Activated T-helper 2 cell treated with anti-CD3 and anti-CD28 coated beads, Interferon-gamma antibody, Interleukin-2, Interleukin-4, amounts not matched to agents 10 μg/mL and 5 μg/mL and 100 μg/mL, durations not matched to agents 14 hours and 24 hours and 36 hours (primary cell): ENCODE results near the gene TMEM101. TPM values are rescaled to one million over a fixed set of nuclear protein-coding genes. Genes with fewer than 3 reads are reported as not detected.

Experiments
- DNase-seq: peaks from one replicate; pipeline ENCODE4 v3.0.0; 2021; ENCODE audit warnings: low spot score
- H3K27ac Mint-ChIP-seq: one replicate; pipeline ENCODE4 v1.8.0; 2021; ENCODE audit warnings: mixed read lengths
- H3K27me3 Mint-ChIP-seq: one replicate; pipeline ENCODE4 v1.8.0; 2021; ENCODE audit warnings: low read depth, mixed read lengths
- H3K36me3 Mint-ChIP-seq: one replicate; pipeline ENCODE4 v1.8.0; 2021; ENCODE audit warnings: low read depth, mixed read lengths
- H3K4me1 Mint-ChIP-seq: one replicate; pipeline ENCODE4 v1.8.0; 2021; ENCODE audit warnings: low read depth, mixed read lengths
- H3K4me3 Mint-ChIP-seq: one replicate; pipeline ENCODE4 v1.8.0; 2021; ENCODE audit warnings: low read depth, mild to moderate bottlenecking, moderate library complexity, mixed read lengths
- H3K9me3 Mint-ChIP-seq: one replicate; pipeline ENCODE4 v1.8.0; 2021; ENCODE audit warnings: mixed read lengths
- intact Hi-C: fragments of 100-400 bp; cut with micrococcal nuclease; formaldehyde crosslinking; loops from one replicate; pipeline ENCODE4 v1.15.1; 2023
- total RNA-seq: library from RNA; stranded (reverse); gene quantifications from 2 replicates; pipeline ENCODE4 v1.2.3, GENCODE V29; 2022

TMEM101 gene
- total RNA-seq, 1 donor from 2014 or later: 29.5 TPM

DNA sequence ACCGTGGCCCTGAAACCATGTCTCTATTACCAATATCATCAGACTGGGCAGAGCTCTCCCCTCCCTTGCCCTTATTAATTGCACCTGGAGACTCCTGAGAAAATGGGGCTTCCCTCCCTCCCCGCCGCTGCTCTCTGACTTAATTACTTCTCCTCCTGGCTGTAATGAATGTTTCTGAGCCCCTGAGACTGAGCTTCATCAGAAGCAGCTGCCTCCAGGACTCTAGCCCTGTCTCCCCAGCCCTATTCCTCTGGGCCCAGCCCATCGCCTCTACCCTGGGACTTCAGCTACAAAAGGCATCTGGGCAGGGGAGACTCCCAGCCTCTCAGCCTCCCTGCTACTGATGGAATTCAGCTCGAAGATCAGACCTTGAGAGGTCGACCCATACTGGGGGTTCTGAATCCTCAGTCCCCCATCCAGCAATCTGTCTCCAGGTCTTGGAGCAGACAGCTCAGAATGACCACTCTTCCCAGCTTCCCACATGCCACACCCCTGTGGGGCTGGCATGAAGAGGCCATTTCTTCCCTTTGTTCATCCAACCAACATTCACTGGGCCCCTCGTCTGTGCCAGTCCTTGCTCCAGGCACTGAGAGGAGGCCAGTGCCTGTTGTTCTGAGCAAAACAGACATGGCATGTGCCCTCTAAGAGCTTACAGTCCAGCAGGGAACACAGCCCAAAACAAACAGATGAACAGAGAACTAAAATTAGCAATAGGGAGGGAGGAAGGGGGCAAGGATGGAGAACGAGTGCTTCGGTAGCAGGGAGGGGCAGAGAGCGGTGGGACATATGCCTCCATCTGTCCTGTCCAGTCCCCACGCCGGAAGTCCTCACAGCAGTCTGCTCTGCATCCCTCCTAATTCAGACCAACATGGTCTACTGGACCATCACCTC, 27.4 kb downstream of the TMEM101 start:
- intact Hi-C loops: no loop called here
- no peak for DNase-seq
- H3K4me1 Mint-ChIP-seq: peaks cover 1% of the 10 kb centered on the region
- no peaks in the 10 kb centered on the region for H3K36me3 Mint-ChIP-seq
- no peak overlapping the region for H3K4me3 Mint-ChIP-seq
- peaks cover 49% of the 10 kb centered on the region for H3K27me3 Mint-ChIP-seq
- no peak overlapping the region for H3K27ac Mint-ChIP-seq
- no peaks in the 10 kb centered on the region for H3K9me3 Mint-ChIP-seq

DNA sequence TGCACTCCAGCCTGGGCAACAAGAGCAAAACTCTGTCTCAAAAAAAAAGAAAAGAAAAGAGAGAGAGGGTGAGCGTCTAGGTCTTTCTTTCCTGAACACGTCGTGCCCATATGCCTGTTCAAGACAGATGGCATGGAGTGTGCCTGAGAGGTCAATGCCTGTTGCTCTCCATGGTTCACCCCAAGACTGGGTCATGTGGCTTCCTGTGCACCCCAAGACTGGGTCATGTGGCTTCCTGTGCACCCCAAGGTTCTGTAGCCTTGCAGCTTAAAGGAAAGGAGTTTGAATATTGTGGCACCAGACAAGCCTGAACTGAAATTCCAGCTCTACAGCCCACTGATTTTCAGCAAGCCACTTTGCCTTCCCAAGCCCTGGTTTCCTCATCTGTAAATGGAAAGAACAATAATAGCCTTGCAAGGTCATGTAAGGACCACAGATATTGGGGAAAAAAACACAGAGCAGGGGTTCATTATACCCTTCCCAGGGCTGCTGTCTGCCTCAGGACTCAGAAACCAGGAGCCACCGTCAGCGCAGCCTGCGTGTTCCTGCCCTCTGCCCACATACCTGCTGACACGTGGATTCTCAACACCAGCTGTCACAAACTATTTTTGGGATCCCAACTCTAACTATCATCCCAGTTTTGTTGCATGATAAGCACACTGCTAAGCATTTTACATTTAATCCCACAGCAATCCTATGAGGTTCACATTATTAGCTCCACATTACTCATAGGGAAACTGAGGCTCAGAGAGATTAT, 28.4 kb downstream of the TMEM101 start:
- H3K27ac Mint-ChIP-seq: no peak overlapping the region

DNA sequence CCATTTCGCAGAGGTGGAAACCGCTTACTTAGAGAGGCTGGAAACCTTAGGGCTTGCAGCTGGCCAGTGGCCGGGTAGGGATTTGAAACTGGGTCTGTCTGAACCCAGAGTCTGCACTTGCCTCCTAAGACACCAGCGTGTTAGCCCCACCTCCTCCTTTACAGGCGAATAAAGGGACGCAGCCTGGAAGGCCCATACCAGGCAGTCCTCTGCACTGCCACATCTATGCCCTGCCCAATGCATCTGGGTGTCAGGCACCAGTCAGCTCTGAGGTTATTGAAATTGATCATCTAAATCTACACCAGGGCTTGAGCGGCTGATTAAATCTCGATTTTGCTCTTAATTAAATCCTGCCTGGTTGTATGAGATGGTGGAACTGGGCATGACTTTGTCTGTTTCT, 30.2 kb downstream of the TMEM101 start:
- H3K36me3 Mint-ChIP-seq: no peaks in the 10 kb centered on the region
- intact Hi-C loops: no loop called here
- peaks cover 68% of the 10 kb centered on the region for H3K27me3 Mint-ChIP-seq
- H3K9me3 Mint-ChIP-seq: no peaks in the 10 kb centered on the region
- H3K27ac Mint-ChIP-seq: no peak overlapping the region
- no peak overlapping the region for H3K4me3 Mint-ChIP-seq
- H3K4me1 Mint-ChIP-seq: peaks cover 1% of the 10 kb centered on the region
- DNase-seq: no peak

More for the DNA sequence above, 28.4 kb downstream of the TMEM101 start:
- peaks cover 57% of the 10 kb centered on the region for H3K27me3 Mint-ChIP-seq
- no peaks in the 10 kb centered on the region for H3K9me3 Mint-ChIP-seq
- intact Hi-C loops: no loop called here
- H3K4me1 Mint-ChIP-seq: peaks cover 1% of the 10 kb centered on the region
- no peaks in the 10 kb centered on the region for H3K36me3 Mint-ChIP-seq
- no peak overlapping the region for H3K4me3 Mint-ChIP-seq
- DNase-seq: no peak

DNA sequence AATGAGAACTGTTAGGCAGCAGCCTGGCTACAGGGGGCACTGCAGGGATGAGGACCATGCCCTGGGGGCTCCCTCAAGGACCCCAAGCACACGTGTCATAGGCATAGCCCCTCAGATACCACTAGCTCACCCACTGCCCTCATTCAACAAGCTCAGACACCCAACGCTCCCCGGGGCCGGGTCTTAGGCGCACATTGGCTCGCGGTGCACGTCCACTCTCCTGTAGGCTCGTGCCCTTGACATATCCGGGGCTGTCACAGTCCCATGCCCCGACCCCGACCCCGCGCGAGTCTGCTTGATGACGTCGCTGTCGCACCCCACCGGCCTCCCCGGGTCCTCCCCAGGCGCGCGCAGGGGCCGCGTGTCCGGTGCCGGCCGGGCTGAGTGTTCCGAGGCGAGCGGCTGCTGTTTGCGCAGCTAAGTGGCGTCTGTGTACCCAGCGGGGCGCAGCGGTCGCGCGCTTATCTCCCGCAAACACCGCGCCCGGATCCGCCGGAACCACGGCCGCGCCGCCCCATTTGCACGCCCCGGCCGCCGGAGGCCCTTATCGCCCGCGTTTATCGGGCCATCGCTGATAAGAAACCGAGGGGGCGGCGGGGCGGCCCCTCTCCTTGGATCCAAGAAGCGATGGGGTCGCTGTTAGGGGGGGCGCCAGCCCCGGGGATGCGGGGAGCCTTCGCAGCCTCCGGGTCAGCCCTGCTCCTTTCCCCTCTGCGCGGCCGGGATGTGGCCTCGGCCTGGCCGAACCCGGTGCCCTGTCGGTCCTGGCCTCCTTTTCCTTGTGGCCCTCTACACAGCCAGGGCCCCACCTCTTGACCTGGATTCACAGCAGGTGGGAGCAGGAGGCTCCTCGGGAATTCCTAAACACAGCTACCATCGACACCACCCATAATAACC, 31.0 kb downstream of the TMEM101 start:
- peaks cover 1% of the 10 kb centered on the region for H3K4me1 Mint-ChIP-seq
- DNase-seq: no peak
- no peak overlapping the region for H3K4me3 Mint-ChIP-seq

DNA sequence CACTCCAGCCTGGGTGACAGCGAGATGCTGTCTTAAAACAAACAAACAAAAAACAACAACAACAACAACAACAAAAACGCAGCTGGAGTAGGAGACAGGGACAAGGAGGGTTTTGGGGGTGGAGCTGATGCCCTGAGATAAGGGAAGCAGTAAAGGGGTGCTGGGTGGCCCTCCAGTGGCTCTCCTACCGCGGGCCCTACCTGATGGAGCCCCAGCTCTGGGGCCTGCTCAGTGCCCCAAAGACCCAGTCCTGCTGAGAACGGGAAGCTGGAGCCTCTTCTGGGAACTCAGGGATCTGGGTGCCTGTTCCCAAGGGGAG, 31.6 kb downstream of the TMEM101 start:
- no peak overlapping the region for H3K4me3 Mint-ChIP-seq

More for the DNA sequence above, 31.0 kb downstream of the TMEM101 start:
- peaks cover 68% of the 10 kb centered on the region for H3K27me3 Mint-ChIP-seq
- H3K36me3 Mint-ChIP-seq: no peaks in the 10 kb centered on the region
- intact Hi-C loops: no loop called here
- no peak overlapping the region for H3K27ac Mint-ChIP-seq
- H3K9me3 Mint-ChIP-seq: no peaks in the 10 kb centered on the region

DNA sequence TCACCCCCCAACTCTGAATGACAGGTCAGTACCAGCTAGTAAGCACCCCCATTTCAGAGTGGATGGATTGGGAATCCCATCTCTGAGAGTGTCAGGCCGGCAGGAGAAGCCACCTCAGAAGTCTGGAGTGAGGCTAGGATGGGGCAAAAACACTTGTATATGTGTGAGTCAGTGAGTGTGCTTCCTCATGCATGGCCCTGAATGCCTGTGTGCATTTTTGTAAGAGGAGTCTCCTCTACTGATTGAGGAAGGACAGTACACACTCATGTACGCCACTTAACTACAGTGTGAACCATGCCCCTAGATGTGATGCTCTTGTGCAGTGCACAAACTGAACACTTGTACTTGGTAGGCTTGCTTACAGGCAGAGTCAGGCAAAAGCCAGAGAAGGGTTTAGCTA, 32.6 kb downstream of the TMEM101 start:
- H3K27me3 Mint-ChIP-seq: peaks cover 56% of the 10 kb centered on the region
- H3K27ac Mint-ChIP-seq: no peak overlapping the region
- H3K4me1 Mint-ChIP-seq: peaks cover 1% of the 10 kb centered on the region
- H3K36me3 Mint-ChIP-seq: no peaks in the 10 kb centered on the region
- H3K9me3 Mint-ChIP-seq: no peaks in the 10 kb centered on the region
- intact Hi-C loops: no loop called here
- no peak for DNase-seq
- no peak overlapping the region for H3K4me3 Mint-ChIP-seq

More for the DNA sequence above, 31.6 kb downstream of the TMEM101 start:
- Mint-ChIP-seq H3K27me3 (peaks cover 63% of the 10 kb centered on the region), H3K27ac (no peak overlapping the region), H3K36me3 (no peaks in the 10 kb centered on the region), H3K4me1 (peaks cover 1% of the 10 kb centered on the region), H3K9me3 (no peaks in the 10 kb centered on the region)
- no peak for DNase-seq
- intact Hi-C loops: no loop called here

DNA sequence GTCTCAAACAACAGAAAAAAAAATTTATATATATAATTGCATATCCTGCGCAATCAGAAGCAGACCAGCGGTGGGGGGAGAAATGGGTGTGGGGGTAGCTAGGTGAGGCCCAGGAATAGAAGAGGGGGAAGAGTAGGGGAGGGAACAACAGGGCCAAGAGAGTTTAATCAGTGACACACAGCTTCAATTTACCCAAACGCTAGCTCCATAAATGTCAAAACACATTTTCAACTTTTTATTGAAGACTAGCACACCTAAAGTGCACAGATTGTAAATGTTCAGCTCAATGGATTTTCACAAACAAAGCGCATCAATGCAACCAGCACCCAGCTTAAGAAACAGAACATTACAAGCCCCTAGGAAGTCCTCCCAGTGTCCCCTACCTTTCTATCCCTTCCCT, 35.1 kb downstream of the TMEM101 start:
- intact Hi-C loops: no loop called here
- Mint-ChIP-seq H3K9me3 (no peaks in the 10 kb centered on the region), H3K27ac (no peak overlapping the region), H3K27me3 (peaks cover 36% of the 10 kb centered on the region), H3K36me3 (no peaks in the 10 kb centered on the region), H3K4me3 (no peak overlapping the region), H3K4me1 (peaks cover 1% of the 10 kb centered on the region)
- DNase-seq: no peak

DNA sequence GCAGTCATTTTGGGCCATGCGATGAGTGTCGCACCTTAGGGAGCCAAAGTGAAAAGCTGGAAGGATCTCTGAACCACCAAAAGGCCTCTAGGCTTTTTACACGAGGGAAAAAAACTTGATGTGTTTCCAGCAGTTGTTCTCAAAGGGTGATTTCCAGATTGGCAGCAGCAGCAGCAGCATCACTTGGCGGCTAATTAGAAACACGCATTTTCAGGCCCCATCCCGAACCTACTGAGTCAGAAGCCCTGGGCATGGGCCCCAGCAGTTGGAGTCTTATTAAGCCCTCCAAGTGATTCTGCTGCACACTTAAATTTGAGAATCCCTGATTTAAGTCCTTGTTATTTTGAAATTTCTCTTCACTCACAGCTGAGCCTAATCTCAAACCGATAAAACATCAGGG, 35.8 kb downstream of the TMEM101 start:
- no peak for DNase-seq
- H3K4me1 Mint-ChIP-seq: peaks cover 1% of the 10 kb centered on the region
- intact Hi-C loops: no loop called here
- H3K27ac Mint-ChIP-seq: no peak overlapping the region
- no peaks in the 10 kb centered on the region for H3K9me3 Mint-ChIP-seq
- H3K4me3 Mint-ChIP-seq: no peak overlapping the region
- H3K36me3 Mint-ChIP-seq: no peaks in the 10 kb centered on the region
- H3K27me3 Mint-ChIP-seq: peaks cover 32% of the 10 kb centered on the region

DNA sequence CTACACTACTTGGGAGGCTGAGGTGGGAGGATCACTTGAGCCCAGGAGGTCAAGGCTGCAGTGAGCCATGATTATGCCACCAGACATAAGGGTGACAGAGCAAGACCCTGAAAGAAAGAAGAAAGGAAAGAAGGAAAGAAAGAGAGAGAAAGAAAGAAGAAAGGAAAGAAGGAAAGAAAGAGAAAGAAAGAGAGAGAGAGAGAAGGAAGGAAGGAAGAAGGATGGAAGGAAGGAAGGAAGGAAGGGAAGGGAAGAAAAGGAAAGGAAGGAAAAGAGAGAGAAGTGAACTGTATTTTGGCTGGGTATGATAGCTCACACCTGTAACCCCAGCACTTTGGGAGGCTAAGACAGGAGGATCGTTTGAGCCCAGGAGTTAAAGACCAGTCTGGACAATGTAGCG, 36.7 kb downstream of the TMEM101 start:
- Mint-ChIP-seq H3K36me3 (no peaks in the 10 kb centered on the region), H3K4me1 (no peaks in the 10 kb centered on the region), H3K4me3 (no peak overlapping the region), H3K27me3 (peaks cover 30% of the 10 kb centered on the region), H3K27ac (no peak overlapping the region), H3K9me3 (no peaks in the 10 kb centered on the region)
- DNase-seq: no peak
- intact Hi-C loops: no loop called here

DNA sequence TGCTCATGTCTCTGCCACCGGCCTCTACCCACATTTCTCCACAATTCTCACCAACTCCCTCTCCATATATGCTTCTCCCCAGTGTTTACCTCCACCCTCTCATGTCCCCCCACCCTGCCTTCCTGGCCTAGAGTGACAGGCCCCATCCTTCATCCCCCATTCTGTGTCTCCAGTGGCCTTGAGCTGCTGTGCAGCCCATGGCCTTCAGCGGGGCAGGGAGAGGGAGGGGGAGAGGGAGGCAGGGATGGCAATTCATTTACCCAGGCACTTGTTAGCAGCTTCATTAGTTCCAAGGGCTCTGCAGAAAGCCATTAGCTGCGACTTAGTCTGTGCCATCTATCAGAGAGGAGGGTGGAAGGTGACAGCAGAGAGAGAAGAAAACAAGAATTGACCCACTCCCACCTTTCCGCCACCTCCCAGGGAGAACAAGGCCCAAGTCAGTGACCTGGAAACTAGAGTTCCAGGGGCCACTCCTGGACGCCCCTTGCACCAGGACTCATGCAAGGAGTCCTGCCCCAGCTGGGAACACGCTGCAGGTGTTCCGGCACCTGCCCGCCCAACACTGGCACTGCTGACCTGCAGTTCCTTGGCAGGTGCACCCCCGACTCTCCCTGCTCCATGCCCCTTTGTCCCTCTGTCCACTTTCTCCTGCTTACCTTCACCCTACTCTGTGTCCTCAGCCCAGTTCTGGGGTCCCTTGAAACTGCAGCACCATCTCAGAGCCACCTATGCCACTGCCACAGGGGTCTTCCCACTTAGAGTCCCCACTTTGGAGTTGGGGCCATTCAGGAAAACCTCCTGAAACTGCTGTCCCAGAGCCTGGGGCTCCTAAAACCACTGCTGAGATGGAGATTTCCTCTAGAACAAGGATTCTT, 37.6 kb downstream of the TMEM101 start:
- Mint-ChIP-seq H3K27me3 (peaks cover 22% of the 10 kb centered on the region), H3K27ac (no peak overlapping the region), H3K9me3 (no peaks in the 10 kb centered on the region), H3K4me3 (no peak overlapping the region), H3K36me3 (no peaks in the 10 kb centered on the region), H3K4me1 (no peaks in the 10 kb centered on the region)
- intact Hi-C loops: no loop called here
- no peak for DNase-seq

DNA sequence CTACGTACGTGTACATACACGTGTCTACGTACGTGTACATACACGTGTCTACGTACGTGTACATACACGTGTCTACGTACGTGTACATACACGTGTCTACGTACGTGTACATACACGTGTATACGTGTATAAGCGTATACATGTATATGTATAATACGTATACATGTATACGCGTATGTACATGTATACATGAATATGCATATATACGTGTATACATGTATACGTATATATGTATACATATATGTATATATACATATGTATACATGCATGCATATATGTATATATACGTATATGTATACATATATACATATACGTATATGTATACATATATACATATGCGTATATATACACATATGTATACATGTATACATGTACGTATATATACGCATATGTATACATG, 38.9 kb downstream of the TMEM101 start:
- no peak overlapping the region for H3K27ac Mint-ChIP-seq
- peaks cover 5% of the 10 kb centered on the region for H3K4me1 Mint-ChIP-seq
- intact Hi-C loops: no loop called here
- no peaks in the 10 kb centered on the region for H3K36me3 Mint-ChIP-seq
- H3K27me3 Mint-ChIP-seq: peaks cover 16% of the 10 kb centered on the region
- no peak for DNase-seq
- no peaks in the 10 kb centered on the region for H3K9me3 Mint-ChIP-seq
- no peak overlapping the region for H3K4me3 Mint-ChIP-seq
